CD4-positive, CD25-positive, alpha-beta regulatory T cell (primary cell): ENCODE results near the gene ZNF117. TPM values are rescaled to one million over a fixed set of nuclear protein-coding genes. Genes with fewer than 3 reads are reported as not detected.

Experiments used
- ATAC-seq, 2 donors: fragments of 150-1000 bp; cut with Tn5 transposase; one replicate each; pipeline ENCODE4 v1.10.0; 2021; ENCODE audit warnings: low read depth in 2 of 2, moderate number of reproducible peaks in 2 of 2, moderate library complexity in 1 of 2
- DNase-seq, 3 donors: peaks; one replicate each; pipeline versions ENCODE4 v3.0.0 to v3.0.0-alpha.2; 2012 to 2022; ENCODE audit warnings: mixed read lengths in 1 of 3
- H3K27ac ChIP-seq: one replicate; pipeline ENCODE4 v1.7.0; 2013; ENCODE audit warnings: mild to moderate bottlenecking, low read length; ENCODE audit not compliant: insufficient read depth, poor library complexity, severe bottlenecking
- H3K27me3 ChIP-seq: one replicate; pipeline ENCODE4 v1.7.0; 2013; ENCODE audit warnings: low read length; ENCODE audit not compliant: control insufficient read depth, insufficient read depth
- H3K36me3 ChIP-seq: one replicate; pipeline ENCODE4 v1.7.0; 2013; ENCODE audit warnings: mild to moderate bottlenecking, low read length, moderate library complexity; ENCODE audit not compliant: control insufficient read depth, insufficient read depth
- H3K4me1 ChIP-seq: 2 replicates; pipeline ENCODE4 v1.7.0; 2013; ENCODE audit warnings: mild to moderate bottlenecking, low read length; ENCODE audit not compliant: insufficient read depth, control insufficient read depth, poor library complexity, severe bottlenecking
- H3K4me3 ChIP-seq: one replicate; pipeline ENCODE4 v1.7.0; 2013; ENCODE audit warnings: low read depth, mild to moderate bottlenecking, low read length, moderate library complexity
- H3K9me3 ChIP-seq, 2 experiments: 1 replicate in 1 of 2; 2 replicates in 1 of 2; pipeline ENCODE4 v1.7.0; 2013; ENCODE audit warnings: low read length in 2 of 2, mild to moderate bottlenecking in 1 of 2, moderate library complexity in 1 of 2; ENCODE audit not compliant: control insufficient read depth in 2 of 2
- H3K27ac Mint-ChIP-seq, 3 donors: one replicate each; pipeline ENCODE4 v1.8.0; 2020 to 2022; ENCODE audit warnings: mild to moderate bottlenecking in 3 of 3, mixed read lengths in 3 of 3, moderate library complexity in 2 of 3
- H3K27me3 Mint-ChIP-seq: one replicate; pipeline ENCODE4 v1.8.0; 2022; ENCODE audit warnings: mild to moderate bottlenecking, mixed read lengths
- H3K36me3 Mint-ChIP-seq: one replicate; pipeline ENCODE4 v1.8.0; 2020; ENCODE audit warnings: mixed read lengths
- H3K4me1 Mint-ChIP-seq, 4 donors: one replicate each; pipeline ENCODE4 v1.8.0; 2020 to 2022; ENCODE audit warnings: mixed read lengths in 4 of 4, mild to moderate bottlenecking in 1 of 4
- H3K4me3 Mint-ChIP-seq, 4 donors: one replicate each; pipeline ENCODE4 v1.8.0; 2020 to 2022; ENCODE audit warnings: mild to moderate bottlenecking in 4 of 4, mixed read lengths in 4 of 4, moderate library complexity in 3 of 4
- H3K9me3 Mint-ChIP-seq, 7 donors: one replicate each; pipeline ENCODE4 v1.8.0; 2020 to 2022; ENCODE audit warnings: mixed read lengths in 7 of 7, mild to moderate bottlenecking in 3 of 7, moderate library complexity in 2 of 7
- polyA plus RNA-seq, 4 donors: library from polyadenylated mRNA; unstranded; fragments of 300-500 nt; fragmentation: Illumina TruSeq; gene quantifications; one replicate each; pipeline ENCODE4 v1.2.3, GENCODE V29; 2021
- total RNA-seq: library from RNA; stranded (reverse); gene quantifications from one replicate; pipeline ENCODE4 v1.2.3, GENCODE V29; 2022

The ZNF117 gene
- total and polyA plus RNA-seq, 5 donors from 2014 or later: 0.46 to 2.4 (median 0.82) TPM

- ATAC-seq (no peak), DNase-seq (no peak)
- H3K9me3 ChIP-seq: peaks cover 63 to 94% of the 10 kb centered on the region in 2 experiments
- H3K27me3 ChIP-seq: no peaks in the 10 kb centered on the region
- H3K27me3 Mint-ChIP-seq: no peaks in the 10 kb centered on the region
- H3K9me3 Mint-ChIP-seq: peaks cover 9 to 73% (median 46%) of the 10 kb centered on the region in 7 donors
- H3K36me3 Mint-ChIP-seq: peaks cover 28% of the 10 kb centered on the region
- H3K4me1 Mint-ChIP-seq: peaks cover 0 to 10% (median 0%) of the 10 kb centered on the region in 4 donors
- no peak overlapping the region for H3K27ac ChIP-seq
- H3K27ac Mint-ChIP-seq: no peak overlapping the region
- no peak overlapping the region for H3K4me3 ChIP-seq
- peaks cover 4% of the 10 kb centered on the region for H3K36me3 ChIP-seq
- H3K4me1 ChIP-seq: no peaks in the 10 kb centered on the region
- H3K4me3 Mint-ChIP-seq: no peak overlapping the region
These were observed 3.1 kb upstream of the ZNF117 start for GRCh38 chr7:64993901-64994300.

GRCh38 chr7:64992971-64993370, 2.1 kb upstream of the ZNF117 start:
- peaks cover 65 to 94% of the 10 kb centered on the region in 2 experiments for H3K9me3 ChIP-seq
- ATAC-seq: no peak
- no peaks in the 10 kb centered on the region for H3K4me1 ChIP-seq
- Mint-ChIP-seq H3K27ac (no peak overlapping the region), H3K27me3 (no peaks in the 10 kb centered on the region), H3K4me3 (no peak overlapping the region), H3K9me3 (peaks cover 7 to 73% (median 42%) of the 10 kb centered on the region in 7 donors), H3K4me1 (peaks cover 0 to 10% (median 0%) of the 10 kb centered on the region in 4 donors), H3K36me3 (peaks cover 28% of the 10 kb centered on the region)
- no peaks in the 10 kb centered on the region for H3K36me3 ChIP-seq
- H3K27me3 ChIP-seq: no peaks in the 10 kb centered on the region
- H3K27ac ChIP-seq: no peak overlapping the region
- no peak overlapping the region for H3K4me3 ChIP-seq
- DNase-seq: no peak

GRCh38 chr7:64990216-64990615, 620 bp downstream of the ZNF117 start:
- DNase-seq (no peak), ATAC-seq (no peak)
- no peak overlapping the region for H3K27ac ChIP-seq
- Mint-ChIP-seq H3K27ac (no peak overlapping the region), H3K9me3 (peaks cover 7 to 72% (median 36%) of the 10 kb centered on the region in 7 donors), H3K36me3 (peaks cover 38% of the 10 kb centered on the region), H3K27me3 (no peaks in the 10 kb centered on the region), H3K4me3 (no peak overlapping the region), H3K4me1 (peaks cover 0 to 10% (median 0%) of the 10 kb centered on the region in 4 donors)
- no peaks in the 10 kb centered on the region for H3K27me3 ChIP-seq
- peaks cover 66 to 82% of the 10 kb centered on the region in 2 experiments for H3K9me3 ChIP-seq
- no peaks in the 10 kb centered on the region for H3K36me3 ChIP-seq
- no peaks in the 10 kb centered on the region for H3K4me1 ChIP-seq
- no peak overlapping the region for H3K4me3 ChIP-seq

- no peaks in the 10 kb centered on the region for H3K27me3 Mint-ChIP-seq
- no peak overlapping the region for H3K4me3 Mint-ChIP-seq
- H3K4me1 ChIP-seq: no peaks in the 10 kb centered on the region
- no peak for ATAC-seq
- H3K27me3 ChIP-seq: no peaks in the 10 kb centered on the region
- H3K4me1 Mint-ChIP-seq: no peaks in the 10 kb centered on the region
- no peak for DNase-seq
- H3K27ac Mint-ChIP-seq: no peak overlapping the region
- peaks cover 77 to 78% of the 10 kb centered on the region in 2 experiments for H3K9me3 ChIP-seq
- H3K36me3 Mint-ChIP-seq: peaks cover 38% of the 10 kb centered on the region
- no peak overlapping the region for H3K27ac ChIP-seq
- peaks cover 23% of the 10 kb centered on the region for H3K36me3 ChIP-seq
- H3K9me3 Mint-ChIP-seq: peaks cover 0 to 63% (median 32%) of the 10 kb centered on the region in 7 donors
- no peak overlapping the region for H3K4me3 ChIP-seq
These were observed 12.2 kb downstream of the ZNF117 start for GRCh38 chr7:64978497-64979203.

- no peaks in the 10 kb centered on the region for H3K27me3 ChIP-seq
These were observed 25.2 kb downstream of the ZNF117 start for GRCh38 chr7:64965594-64965993.

GRCh38 chr7:64959072-64959747, 31.6 kb downstream of the ZNF117 start:
- H3K4me3 Mint-ChIP-seq: no peak overlapping the region
- H3K9me3 Mint-ChIP-seq: peaks cover 0 to 30% (median 6%) of the 10 kb centered on the region in 7 donors
- H3K36me3 Mint-ChIP-seq: no peaks in the 10 kb centered on the region
- no peak for DNase-seq
- ATAC-seq: no peak
- H3K27me3 ChIP-seq: no peaks in the 10 kb centered on the region
- no peak overlapping the region for H3K27ac Mint-ChIP-seq
- no peaks in the 10 kb centered on the region for H3K36me3 ChIP-seq
- peaks cover 5% of the 10 kb centered on the region for H3K27me3 Mint-ChIP-seq
- H3K4me1 Mint-ChIP-seq: no peaks in the 10 kb centered on the region
- no peaks in the 10 kb centered on the region for H3K4me1 ChIP-seq
- H3K27ac ChIP-seq: no peak overlapping the region
- no peak overlapping the region for H3K4me3 ChIP-seq
- H3K9me3 ChIP-seq: no peaks in the 10 kb centered on the region

More at GRCh38 chr7:64965594-64965993, 25.2 kb downstream of the ZNF117 start:
- DNase-seq (no peak), ATAC-seq (no peak)
- Histone ChIP-seq H3K4me1 (no peaks in the 10 kb centered on the region), H3K4me3 (no peak overlapping the region), H3K36me3 (no peaks in the 10 kb centered on the region), H3K27ac (no peak overlapping the region), H3K9me3 (peaks cover 10 to 14% of the 10 kb centered on the region in 2 experiments)
- Mint-ChIP-seq H3K27me3 (no peaks in the 10 kb centered on the region), H3K4me3 (no peak overlapping the region), H3K9me3 (peaks cover 1 to 40% (median 9%) of the 10 kb centered on the region in 7 donors), H3K4me1 (no peaks in the 10 kb centered on the region), H3K36me3 (no peaks in the 10 kb centered on the region), H3K27ac (no peak overlapping the region)

- peaks cover 27% of the 10 kb centered on the region for H3K27me3 Mint-ChIP-seq
- DNase-seq (peak in 2 of 3 donors; percentile 46 to 53), ATAC-seq (peak; percentile 34 to 44)
These were observed 39.5 kb downstream of the ZNF117 start for GRCh38 chr7:64951250-64951848.

More at GRCh38 chr7:64951250-64951848, 39.5 kb downstream of the ZNF117 start:
- peaks cover 0 to 9% (median 3%) of the 10 kb centered on the region in 4 donors for H3K4me1 Mint-ChIP-seq
- H3K4me1 ChIP-seq: peaks cover 10% of the 10 kb centered on the region
- H3K36me3 Mint-ChIP-seq: no peaks in the 10 kb centered on the region
- H3K4me3 ChIP-seq: no peak overlapping the region
- H3K9me3 ChIP-seq: no peaks in the 10 kb centered on the region
- peaks cover 5% of the 10 kb centered on the region for H3K27me3 ChIP-seq
- H3K4me3 Mint-ChIP-seq: no peak overlapping the region
- no peaks in the 10 kb centered on the region for H3K36me3 ChIP-seq
- H3K27ac ChIP-seq: no peak overlapping the region
- no peak overlapping the region for H3K27ac Mint-ChIP-seq
- H3K9me3 Mint-ChIP-seq: peaks cover 0 to 2% (median 0%) of the 10 kb centered on the region in 7 donors
